GM18861 (cell line): ENCODE results near the gene TCAP.

Experiments
- ATAC-seq: cut with Tn5 transposase; IDR thresholded peaks from one replicate; pipeline ENCODE4 v1.9.1; 2021; ENCODE audit not compliant: unreplicated experiment

TCAP gene

DNA sequence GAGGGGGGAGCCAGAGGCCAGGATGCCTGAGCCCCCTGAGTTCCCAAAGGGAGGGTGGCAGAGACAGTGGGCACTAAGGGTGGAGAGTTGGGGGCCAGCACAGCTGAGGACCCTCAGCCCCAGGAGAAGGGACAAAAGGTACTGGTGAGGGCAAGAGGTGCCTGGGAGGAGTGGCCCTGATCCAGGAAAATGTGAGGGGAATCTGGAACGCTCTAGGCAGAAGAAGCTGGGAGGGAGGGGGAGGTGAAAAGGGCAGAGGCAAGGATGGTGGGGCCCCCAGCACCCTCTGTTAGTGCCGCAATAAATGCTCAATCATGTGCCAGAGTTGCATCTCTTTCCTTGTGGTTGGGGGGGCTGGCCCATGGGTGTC is 1.1 kb downstream of the TCAP start:
- no peak for ATAC-seq

DNA sequence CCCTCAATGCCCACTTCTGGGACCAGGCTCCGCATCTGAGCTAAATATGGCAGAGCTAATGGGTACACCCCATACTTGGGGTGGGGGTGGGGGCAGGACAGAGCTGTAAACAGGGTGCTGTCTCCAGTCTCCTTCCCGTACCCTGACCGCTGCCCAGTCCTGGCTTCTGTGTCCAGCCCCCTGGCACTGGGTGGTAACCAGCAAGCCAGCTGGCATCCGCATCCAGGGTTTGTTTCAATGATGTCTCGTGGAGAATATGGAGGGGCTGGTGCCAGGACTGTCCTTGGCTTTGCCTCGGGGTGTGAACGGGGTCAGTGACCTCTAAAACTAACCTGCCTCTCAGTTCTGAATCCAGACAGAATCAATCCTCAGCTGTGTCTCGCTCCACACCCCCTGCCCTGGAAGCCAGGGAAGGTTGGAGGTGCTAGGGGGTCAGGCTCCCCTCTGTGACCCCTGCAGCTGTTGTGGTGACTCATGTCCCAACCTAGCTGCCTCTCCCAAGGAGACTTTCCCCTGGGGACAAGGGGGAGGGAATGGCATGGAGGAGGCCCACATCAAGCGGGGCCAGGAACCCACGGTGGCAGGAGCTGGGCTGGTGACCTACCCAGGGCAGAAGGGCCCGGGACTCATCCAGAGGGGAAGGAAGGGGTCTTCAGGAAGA is 1.6 kb downstream of the TCAP start:
- ATAC-seq = no peak

DNA sequence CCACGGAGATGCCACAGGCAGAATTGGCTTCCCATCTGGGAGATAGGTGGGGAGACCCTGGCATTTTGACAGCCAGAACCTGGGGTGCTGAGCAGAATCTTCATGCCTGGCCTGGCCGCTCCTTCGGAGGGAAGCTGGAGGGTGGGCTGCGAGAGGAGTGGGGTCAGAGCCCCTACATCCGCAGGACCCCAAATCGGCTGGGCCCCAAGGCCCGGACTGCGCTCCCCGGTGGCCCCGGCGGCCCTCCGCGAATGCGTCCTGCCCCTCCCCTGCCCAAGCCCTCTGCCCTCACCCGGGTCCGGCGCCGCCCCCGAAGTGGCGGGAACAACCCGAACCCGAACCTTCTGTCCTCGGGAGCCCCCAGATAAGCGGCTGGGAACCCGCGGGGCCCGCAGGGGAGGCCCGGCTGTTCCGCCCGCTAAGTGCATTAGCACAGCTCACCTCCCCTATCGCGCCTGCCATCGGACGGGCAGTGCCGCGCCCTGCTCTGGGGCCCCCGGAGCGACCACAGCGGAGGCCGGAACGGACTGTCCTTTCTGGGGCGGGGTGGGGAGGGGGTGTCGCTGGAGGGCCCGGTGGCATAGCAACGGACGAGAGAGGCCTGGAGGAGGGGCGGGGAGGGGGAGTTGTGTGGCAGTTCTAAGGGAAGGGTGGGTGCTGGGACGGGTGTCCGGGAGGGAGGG is 2.3 kb downstream of the TCAP start:
- no peak for ATAC-seq

DNA sequence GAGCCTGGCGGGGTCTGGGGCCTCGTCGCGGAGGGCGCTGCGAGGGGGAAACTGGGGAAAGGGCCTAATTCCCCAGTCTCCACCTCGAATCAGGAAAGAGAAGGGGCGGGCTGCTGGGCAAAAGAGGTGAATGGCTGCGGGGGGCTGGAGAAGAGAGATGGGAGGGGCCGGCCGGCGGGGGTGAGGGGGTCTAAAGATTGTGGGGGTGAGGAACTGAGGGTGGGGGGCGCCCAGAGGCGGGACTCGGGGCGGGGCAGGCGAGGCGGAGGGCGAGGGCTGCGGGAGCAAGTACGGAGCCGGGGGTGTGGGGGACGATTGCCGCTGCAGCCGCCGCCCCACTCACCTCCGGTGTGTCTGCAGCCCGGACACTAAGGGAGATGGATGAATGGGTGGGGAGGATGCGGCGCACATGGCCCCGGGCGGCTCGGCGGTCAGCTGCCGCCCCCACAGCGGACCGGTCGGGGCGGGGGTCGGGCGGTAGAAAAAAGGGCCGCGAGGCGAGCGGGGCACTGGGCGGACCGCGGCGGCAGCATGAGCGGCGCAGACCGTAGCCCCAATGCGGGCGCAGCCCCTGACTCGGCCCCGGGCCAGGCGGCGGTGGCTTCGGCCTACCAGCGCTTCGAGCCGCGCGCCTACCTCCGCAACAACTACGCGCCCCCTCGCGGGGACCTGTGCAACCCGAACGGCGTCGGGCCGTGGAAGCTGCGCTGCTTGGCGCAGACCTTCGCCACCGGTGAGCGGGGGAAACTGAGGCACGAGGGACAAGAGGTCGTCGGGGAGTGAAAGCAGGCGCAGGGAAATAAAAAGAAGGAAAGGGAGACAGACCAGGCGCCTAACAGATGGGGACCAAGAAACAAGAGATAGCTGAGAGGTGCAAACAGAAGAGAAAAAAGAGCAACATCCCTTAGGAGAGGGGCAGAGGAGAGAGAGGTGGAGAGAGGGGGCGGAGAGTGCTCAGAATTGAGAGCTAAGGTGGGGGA is 3.1 kb downstream of the TCAP start, which contains the start of gene PNMT:
PNMT (plus strand) TSS at position 509 of the 980 bp plus-strand sequence; CDS start at position 532, 23 bp downstream.
- ATAC-seq = no peak

DNA sequence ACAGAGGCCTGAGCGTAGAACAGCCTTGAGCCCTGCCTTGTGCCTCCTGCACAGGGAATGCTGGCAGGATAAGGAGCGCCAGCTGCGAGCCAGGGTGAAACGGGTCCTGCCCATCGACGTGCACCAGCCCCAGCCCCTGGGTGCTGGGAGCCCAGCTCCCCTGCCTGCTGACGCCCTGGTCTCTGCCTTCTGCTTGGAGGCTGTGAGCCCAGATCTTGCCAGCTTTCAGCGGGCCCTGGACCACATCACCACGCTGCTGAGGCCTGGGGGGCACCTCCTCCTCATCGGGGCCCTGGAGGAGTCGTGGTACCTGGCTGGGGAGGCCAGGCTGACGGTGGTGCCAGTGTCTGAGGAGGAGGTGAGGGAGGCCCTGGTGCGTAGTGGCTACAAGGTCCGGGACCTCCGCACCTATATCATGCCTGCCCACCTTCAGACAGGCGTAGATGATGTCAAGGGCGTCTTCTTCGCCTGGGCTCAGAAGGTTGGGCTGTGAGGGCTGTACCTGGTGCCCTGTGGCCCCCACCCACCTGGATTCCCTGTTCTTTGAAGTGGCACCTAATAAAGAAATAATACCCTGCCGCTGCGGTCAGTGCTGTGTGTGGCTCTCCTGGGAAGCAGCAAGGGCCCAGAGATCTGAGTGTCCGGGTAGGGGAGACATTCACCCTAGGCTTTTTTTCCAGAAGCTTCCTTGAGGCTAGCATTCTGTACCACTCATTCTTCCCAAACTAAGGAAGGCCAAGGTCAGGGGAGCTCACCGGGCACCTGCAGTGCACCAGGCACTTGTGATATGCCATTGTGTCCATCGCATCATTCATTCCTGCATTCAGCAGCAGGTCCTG is 5.0 kb downstream of the TCAP start:
- ATAC-seq = no peak

DNA sequence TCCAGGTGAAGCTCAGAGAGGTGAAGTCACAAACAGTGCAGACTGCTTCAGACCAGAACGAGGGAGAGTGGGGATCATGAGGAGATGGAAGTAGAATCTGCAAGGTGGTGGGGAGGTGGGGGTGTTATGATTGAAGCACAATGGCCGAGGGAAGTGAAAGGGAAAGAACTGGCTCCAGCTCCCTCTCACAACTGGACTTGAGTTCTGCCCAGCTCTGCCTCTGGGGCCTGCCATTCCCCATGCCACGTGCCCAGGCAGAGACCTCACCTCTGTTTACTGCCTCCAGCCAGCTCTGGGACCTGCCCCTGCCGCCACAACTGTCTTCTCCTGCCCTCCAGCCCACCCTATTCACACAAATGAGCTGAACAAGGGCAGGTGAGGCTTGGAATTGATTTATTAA is 5.6 kb downstream of the TCAP start:
- ATAC-seq = no peak

DNA sequence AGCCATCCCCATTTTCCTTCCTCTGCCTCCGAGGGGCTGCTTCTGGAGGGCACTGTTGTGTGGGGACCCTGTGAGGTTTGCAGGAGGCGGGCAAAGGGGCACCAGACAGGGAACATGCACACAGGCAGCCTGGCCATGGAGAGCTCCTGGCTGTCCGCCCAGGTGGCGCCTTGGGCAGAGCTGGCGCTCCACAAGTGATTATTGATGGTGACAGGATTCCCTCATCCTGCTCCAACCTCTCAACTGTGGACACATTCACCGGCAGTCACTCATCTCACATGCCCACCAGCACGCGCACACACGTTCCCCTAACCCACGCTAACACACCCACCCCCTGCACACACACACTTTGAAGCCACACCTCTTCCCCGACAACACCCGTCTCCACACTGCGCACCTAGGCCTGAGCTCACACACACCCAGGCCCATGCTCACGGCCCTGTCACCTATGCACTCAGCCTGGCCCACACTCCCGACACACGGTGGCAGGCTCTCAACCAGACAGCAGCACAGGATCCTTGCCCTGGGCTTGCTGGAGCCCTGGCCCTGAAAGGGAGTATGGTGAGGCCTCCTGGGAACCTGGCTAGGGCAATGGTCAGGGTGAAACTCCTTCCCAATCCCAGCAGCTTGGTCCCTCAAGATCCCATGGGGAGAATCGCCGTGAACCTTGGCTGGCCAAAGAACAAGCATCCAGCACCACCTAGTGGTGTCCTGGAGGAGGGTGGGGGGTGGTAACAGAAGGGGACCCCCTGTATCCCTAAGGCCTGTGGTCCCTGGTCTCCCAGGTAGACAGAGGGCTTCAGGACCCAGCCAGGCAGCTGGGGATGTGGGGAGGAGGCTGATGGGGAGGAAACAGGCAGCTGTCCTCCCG is 6.7 kb downstream of the TCAP start:
- ATAC-seq = no peak

DNA sequence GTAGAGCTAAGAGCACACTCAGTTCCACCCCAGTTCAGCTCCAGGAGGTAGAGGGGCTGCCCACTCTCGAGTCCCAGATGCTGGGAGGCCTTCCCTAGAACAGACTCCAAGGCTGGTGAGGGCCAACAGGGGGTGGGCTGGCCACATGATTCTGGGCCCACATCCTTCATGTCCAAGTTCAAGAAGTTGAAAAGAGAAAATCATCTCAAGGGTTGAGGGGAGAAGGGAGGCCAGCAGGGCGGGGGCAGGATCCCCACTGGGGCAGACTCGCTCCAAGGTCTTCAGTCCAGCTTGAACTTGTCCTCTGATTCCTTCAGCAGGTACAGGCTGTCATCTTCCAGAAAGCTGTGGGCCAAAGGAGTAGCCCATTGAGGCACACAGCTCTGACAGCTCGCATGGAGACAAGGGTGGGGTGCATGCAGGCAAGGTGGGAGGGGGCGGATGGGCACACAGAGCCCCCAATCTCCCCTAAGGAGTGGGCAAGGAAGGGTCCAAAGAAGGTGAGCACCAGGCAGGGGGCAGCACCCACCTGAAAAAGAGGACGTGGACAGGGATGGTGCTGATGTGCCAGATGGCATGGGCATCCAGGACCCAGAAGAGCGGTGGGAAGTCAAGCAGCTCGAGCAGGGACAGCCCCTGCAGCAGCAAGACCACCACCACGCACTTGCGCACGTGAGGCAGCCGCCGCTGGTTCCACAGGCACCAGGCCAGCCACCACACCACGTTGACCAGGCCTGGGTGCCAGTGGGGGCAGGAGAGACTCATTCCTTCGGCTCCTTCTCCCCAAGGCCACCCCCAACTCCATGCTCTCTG is 7.6 kb downstream of the TCAP start:
- no peak for ATAC-seq

DNA sequence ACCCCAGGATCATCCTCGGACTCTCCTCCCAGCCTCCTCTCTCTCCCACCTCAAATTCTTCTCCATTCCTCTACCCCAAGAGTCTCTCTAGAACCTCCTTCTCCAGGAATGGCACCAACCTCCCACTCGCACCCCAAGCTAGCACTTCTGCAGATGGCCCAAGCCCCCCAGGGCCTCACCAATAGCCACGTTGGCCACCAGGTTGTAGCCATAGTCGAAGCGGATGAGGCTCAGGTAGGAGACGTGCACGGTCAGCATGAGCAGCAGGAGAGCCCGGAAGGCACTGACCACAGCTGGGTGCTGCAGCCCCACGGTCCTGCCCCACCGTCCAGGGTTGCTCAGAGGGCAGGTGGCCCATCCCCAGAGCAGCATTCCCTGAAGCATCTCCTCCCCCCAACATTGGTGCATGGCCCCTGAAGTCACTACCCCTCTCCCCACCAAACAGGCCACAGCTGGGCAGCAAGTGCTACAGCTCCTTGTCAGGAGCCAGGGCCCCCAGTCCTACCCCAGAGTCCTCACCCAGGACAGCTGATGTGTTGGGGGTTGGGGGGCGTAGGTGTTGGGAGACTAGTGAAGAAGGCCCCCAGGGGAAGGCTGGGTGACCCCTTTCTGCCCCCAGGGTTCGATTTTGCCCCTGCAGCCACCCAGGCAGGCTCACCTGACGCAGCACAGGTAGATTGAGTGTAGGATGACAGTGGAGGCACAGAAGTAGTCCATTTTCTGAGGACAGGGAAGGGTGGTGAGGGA is 8.4 kb downstream of the TCAP start:
- ATAC-seq = no peak

DNA sequence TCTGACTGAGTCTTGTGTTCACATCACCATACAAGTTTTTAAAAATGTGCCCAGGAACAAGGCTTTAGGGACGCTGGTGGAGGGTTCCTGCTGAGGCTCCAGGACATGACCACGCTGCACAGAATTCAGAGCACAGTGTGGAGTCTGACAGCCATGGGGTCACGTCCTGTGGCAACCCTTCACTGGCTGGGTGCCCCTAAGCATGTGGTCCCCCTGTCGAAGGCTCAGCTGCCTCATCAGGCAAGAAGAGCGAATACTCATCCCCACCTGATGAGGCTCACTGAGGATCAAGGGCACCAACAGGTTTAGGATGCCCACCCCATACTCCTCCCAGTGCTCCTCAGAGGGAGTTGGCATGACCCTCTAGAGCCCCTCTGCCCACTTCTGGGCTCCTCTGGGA is 9.0 kb downstream of the TCAP start:
- ATAC-seq = no peak

DNA sequence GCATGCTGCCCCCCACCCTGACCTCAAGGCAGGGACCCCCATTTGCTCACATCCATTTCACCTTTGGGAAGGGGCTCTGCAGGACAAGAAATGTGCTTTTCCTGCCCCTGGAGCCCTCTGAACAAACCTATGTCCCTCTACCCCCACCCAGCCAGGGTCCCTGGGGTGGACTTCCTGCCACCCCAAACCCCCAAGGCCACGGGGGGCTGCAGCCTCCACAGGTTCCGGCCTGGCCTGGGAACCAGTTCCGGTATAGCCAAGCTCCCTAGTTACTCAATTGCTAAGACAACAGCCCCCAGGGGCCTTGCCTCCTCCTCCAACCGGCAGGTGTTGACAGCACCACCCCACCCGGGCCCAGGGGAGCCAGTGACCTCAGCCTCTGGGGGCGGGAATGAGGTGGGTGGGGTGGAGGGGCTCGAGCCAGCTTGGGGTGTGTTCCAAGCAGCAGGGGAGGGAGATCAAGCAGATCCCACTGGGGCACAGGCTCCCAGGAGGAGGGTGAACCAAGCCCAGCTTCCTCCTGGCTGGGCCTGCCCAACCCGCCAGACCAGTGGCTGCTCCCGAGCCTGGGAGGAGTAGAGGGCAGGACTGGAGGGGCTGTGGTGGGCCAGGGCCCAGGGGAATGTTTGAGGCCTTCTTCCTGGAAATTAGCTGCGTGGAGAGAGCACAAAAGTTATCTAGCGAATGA is 9.7 kb downstream of the TCAP start:
- no peak for ATAC-seq

DNA sequence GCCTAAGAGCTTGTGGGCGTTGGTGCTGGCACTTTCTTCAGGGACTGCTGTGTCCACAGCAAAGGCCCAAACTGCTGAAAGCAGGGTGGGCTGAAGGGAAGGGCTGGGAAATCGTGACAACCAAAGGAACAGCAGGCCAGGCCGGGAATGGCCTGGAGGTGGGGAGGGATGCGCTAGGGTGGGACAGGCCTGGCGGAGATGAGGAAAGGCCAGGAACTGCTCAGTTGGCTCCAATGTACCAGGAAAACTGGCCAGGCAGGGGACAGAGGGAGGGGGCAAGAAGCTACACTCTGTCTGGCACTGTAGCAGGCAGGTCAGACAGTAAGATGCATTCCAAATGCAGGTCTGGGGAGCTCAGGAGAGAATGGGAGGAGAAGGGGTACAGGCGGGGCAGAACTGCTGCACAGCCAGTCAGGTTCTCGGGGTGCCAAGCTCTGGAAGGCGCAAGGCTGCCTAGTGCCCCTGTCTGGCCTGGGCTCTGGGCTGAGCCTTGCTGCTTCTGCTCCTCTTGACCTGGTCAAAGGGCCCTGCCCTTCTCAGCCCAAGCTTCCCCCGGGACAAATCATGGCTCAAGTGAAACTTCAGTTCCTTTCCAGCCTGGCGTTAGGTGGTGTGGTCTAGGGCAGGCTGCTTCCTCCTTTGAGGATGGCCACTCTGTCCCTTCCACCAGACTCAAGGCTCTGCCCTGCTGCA is 10.4 kb downstream of the TCAP start:
- ATAC-seq = no peak

DNA sequence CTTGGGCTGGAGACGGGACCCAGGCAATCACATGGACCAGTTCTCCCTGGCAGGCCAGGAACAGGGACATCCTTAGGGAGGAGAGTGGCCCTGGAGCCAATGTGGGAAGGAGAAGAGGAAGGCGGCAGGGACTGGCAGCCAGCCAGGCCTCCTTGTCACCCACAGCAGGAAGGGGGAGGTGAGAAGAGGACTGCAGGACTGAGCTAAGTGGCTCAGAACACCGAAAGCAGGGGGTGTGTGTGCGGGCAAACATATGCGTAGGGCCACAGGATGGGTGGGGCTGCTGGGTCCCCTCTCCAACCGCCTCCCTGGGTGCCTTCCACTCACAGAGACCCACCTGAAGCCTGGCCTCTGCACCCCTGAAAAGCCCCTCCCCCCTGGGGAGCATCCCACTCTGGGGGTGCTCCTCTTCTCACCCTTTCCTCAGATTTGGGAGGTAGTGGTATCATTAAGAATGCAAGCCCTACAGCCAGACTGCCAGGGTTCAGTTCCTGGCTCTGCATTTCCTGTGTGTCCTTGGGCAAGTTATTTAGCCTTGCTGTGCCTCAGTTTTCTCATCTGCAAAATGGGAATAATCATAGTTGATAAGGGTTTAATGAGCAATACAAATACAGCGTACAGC is 11.2 kb downstream of the TCAP start:
- ATAC-seq = no peak

DNA sequence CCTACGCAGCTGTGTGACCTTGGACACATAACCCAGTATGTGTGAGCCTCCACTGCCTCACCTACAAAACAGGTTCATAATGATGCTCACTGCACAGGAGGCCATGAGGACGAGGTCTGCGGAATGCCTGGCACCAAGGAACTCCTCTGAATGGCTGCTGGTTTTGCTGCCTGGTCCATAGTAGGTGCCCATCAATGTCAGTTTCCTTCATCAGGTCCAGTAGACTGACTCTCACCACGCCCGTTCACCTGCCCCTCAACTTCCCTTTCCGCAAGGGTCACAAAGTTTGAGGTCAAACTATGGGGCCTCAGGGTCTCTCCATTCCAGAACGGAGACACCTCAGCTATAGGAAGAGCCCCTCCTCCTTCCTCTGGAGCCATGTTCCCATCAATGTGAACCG is 11.9 kb downstream of the TCAP start:
- ATAC-seq = no peak

DNA sequence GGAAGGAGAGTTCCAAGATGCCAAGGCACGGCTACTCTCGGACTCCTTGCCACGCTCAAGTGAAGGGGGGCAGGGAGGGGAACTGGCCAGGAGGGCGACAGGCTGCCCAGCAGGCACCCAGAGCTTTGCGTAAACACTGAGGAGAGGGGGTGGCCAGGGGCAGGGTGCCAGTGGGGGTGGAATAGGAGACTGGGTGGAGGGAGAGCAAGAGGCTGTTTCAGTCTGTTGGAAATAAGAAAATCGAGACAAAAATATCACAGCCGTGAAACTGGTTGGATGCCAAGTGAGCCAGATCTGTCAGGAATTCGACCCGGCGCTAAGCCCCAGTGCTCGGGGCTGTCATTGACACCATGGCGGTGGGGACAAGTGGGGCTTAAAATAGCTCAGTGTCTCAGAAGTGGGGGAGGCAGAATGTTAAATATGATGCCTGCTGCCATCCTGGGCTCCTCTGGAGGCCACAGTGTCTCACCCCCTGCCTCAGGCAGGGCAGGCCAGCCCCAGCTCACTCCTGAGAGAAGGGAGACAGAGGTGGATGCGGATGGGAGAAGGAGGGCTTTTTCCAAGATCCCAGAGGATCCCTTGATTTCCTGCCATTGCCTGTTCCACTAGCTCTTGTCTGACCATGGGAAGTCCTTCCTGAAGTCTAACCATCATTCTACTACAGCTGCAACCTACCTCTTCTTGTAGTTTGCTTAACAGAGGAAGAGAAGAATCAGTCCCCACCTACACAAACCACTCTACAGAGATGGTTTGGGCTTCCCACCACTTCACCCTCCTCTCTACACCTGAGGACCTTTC is 12.6 kb downstream of the TCAP start:
- no peak for ATAC-seq
